Spleen (tissue), 7 donors: ENCODE results near the gene DDX5.

ENCODE experiments used
- CTCF ChIP-seq, 11 experiments: fragments of 200-600 bp in 7 of 11; fragments of 450-650 bp in 4 of 11; sonication (generic) in 4 of 11; IDR thresholded peaks in 8 of 11; conservative IDR thresholded peaks in 3 of 11; 1 replicate in 7 of 11; 2 replicates in 4 of 11; pipeline versions ENCODE4 v1.4.0 to v1.8.0; 2016 to 2021; ENCODE audit warnings: antibody characterized with exemption in 11 of 11, inconsistent platforms in 4 of 11, mild to moderate bottlenecking in 1 of 11
- POLR2A ChIP-seq, 3 donors: fragments of 450-650 bp; IDR thresholded peaks; one replicate each; pipeline ENCODE4 v1.5.1; 2017; ENCODE audit warnings: antibody characterized with exemption in 3 of 3, mild to moderate bottlenecking in 1 of 3
- POLR2AphosphoS5 ChIP-seq, 3 donors: sonication (generic); formaldehyde crosslinking; IDR thresholded peaks; one replicate each; pipeline ENCODE4 v1.5.1; 2017; ENCODE audit warnings: antibody characterized with exemption in 3 of 3
- donor health status: DM: no; HTN: no; CAD: no; lungs with moderate emphysema.
- donor health status: DM: no; HTN: no; CAD: no.
- donor health status: DM: no; HTN: no; CAD: no.

- TF ChIP-seq CTCF (IDR thresholded peaks at IDR 0.05 in 8 of 11, conservative IDR thresholded peaks at IDR 0.05 in 3 of 11) (no peak), POLR2AphosphoS5 (IDR thresholded peaks at IDR 0.05) (no peak), POLR2A (IDR thresholded peaks at IDR 0.05) (no peak)
Observed at GRCh38 chr17:64503341-64503740, 2.7 kb downstream of the DDX5 start.
